ENCODE data around the gene AP5Z1. TPM values are rescaled to one million over a fixed set of nuclear protein-coding genes. Genes with fewer than 3 reads are reported as not detected.

AP5Z1 gene
- total RNA-seq, 2 donors from 2014 or later = 7.5 to 9.2 TPM

- no peak for DNase-seq (ENCODE audit: low spot score)
Observed at GRCh38 chr7:4834601-4835397, 59.4 kb downstream of the AP5Z1 start.

DNA sequence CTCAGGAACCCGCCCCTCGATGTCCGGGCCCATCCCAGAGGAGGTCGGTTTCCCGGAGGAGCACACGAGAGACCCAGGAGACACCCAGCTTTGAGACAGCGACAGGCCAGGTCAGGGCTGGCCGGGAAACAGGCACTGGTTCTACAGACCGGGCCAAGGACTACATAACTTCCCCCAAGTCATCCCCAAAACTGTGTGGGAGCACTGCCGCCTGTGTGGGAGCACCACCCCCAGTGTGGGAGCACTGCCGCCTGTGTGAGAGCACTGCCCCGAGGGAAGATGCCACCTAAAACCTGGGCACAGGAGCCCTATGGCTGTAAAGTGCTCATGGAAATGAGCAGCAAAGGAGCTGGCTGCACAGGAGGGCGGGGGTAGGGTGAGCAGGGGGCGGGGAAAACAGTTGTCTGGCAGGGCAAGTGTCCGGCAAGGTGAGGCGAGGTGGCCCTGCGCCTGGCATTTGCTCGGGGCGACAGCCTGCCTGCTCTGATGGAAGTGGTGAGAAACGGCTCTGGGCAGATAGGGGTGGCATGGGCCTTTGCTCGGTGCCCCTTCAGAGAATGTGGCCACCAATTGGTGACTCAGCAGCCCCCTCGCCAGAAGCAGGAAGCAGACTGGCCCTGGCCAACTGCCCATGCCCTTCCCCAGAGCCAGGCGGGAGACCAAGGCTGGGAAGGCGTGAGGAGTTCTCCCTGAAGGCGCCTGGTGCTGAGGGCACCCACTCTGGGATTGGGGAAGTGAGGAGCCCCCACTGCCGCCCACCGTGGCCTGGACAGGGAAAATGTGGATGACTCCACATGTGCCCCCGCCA, 60.2 kb downstream of the AP5Z1 start:
- H3K27ac ChIP-seq = no peak overlapping the region
- H3K4me3 ChIP-seq = no peak overlapping the region
- no peak for DNase-seq (ENCODE audit: low spot score)
- TF ChIP-seq, protein P1, sequence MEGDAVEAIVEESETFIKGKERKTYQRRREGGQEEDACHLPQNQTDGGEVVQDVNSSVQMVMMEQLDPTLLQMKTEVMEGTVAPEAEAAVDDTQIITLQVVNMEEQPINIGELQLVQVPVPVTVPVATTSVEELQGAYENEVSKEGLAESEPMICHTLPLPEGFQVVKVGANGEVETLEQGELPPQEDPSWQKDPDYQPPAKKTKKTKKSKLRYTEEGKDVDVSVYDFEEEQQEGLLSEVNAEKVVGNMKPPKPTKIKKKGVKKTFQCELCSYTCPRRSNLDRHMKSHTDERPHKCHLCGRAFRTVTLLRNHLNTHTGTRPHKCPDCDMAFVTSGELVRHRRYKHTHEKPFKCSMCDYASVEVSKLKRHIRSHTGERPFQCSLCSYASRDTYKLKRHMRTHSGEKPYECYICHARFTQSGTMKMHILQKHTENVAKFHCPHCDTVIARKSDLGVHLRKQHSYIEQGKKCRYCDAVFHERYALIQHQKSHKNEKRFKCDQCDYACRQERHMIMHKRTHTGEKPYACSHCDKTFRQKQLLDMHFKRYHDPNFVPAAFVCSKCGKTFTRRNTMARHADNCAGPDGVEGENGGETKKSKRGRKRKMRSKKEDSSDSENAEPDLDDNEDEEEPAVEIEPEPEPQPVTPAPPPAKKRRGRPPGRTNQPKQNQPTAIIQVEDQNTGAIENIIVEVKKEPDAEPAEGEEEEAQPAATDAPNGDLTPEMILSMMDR (IDR thresholded peaks at IDR 0.05) = no peak
- peaks cover 0 to 11% of the 10 kb centered on the region in 2 donors for H3K4me1 ChIP-seq
- no peaks in the 10 kb centered on the region for H3K9me3 ChIP-seq
- peaks cover 8% of the 10 kb centered on the region for H3K36me3 ChIP-seq
- H3K27me3 ChIP-seq = no peaks in the 10 kb centered on the region

More at GRCh38 chr7:4834601-4835397, 59.4 kb downstream of the AP5Z1 start:
- Histone ChIP-seq H3K4me1 (peaks cover 0 to 11% of the 10 kb centered on the region in 2 donors), H3K27me3 (no peaks in the 10 kb centered on the region), H3K9me3 (no peaks in the 10 kb centered on the region), H3K27ac (no peak overlapping the region), H3K36me3 (peaks cover 8% of the 10 kb centered on the region), H3K4me3 (no peak overlapping the region)
- TF ChIP-seq, protein P1 (IDR thresholded peaks at IDR 0.05) = no peak

DNA sequence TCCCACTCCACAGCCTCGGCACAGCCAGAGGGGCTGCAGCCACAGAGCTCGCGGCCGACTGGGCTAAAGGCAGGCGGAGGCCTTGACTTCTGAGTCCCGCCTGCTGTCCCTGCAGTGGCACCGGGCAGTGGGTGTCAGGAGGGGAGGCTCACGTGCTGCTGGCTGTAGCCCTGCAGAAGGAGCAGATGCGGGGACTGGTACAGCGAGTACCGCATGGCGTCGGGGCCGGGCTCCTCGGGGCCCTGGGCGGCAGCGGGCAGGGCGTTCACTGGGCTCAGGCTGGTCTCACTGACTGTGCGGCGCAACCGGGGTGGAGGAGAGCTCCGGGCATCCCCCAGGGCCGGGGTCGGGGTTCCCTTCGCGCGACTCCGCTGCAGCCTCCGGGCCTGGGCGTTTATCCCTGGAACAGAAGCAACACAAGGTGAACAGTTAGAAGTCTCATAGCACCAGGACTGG, 60.8 kb downstream of the AP5Z1 start:
- Histone ChIP-seq H3K27me3 (no peaks in the 10 kb centered on the region), H3K27ac (no peak overlapping the region), H3K9me3 (no peaks in the 10 kb centered on the region), H3K4me3 (no peak overlapping the region), H3K36me3 (peaks cover 8% of the 10 kb centered on the region), H3K4me1 (peaks cover 0 to 11% of the 10 kb centered on the region in 2 donors)
- TF ChIP-seq, protein P1 (IDR thresholded peaks at IDR 0.05) = no peak
- DNase-seq (ENCODE audit: low spot score) = no peak

GRCh38 chr7:4837041-4837802, 61.8 kb downstream of the AP5Z1 start:
- TF ChIP-seq, protein P1 (IDR thresholded peaks at IDR 0.05) = no peak
- H3K9me3 ChIP-seq = no peaks in the 10 kb centered on the region
- DNase-seq (ENCODE audit: low spot score) = no peak
- H3K27ac ChIP-seq = no peak overlapping the region
- peaks cover 8% of the 10 kb centered on the region for H3K36me3 ChIP-seq
- no peak overlapping the region for H3K4me3 ChIP-seq
- peaks cover 0 to 11% of the 10 kb centered on the region in 2 donors for H3K4me1 ChIP-seq
- H3K27me3 ChIP-seq = no peaks in the 10 kb centered on the region

DNA sequence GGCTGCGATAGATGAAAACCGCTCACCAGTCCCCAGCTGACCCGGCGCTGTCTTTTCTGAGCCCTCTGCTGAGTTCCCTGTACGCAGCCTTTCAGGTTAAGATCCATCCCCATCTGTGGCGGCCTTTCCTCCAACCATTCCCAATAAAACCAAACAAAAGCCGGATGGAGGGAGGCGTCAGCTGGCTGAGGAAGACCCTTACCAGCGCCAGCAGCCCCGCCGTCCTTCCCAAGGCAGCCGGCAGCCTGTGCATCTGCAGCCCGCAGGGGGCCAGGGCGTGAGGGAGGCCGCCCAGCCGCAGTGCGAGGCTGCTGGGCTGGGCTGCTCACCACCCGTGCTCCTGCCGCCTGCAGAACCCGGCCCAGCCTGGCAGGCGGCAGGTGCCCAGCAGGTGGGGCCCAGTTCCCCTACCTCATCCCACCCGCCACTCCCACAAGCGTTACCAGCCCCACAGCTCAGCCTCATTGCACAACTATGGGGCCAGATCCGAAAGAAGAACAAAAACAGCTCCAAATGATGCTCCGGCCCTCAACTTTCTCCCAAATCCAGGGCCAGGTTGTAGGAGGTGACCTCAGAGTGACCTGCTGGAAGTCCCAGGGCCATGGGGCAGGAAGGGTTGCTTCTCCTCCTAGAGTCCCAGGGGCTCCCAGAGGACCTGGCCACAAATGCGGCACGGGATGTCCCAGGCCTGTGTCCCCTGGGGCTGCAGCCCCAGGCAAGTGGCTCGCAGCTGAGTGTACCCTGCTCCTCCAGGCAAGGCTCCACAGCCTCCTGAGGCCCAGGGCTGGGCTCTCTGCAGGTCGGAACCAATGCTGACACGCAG, 62.6 kb downstream of the AP5Z1 start:
- H3K4me3 ChIP-seq = no peak overlapping the region
- no peaks in the 10 kb centered on the region for H3K27me3 ChIP-seq
- H3K4me1 ChIP-seq = peaks cover 0 to 16% of the 10 kb centered on the region in 2 donors
- H3K27ac ChIP-seq = no peak overlapping the region
- no peak for DNase-seq (ENCODE audit: low spot score)
- H3K9me3 ChIP-seq = no peaks in the 10 kb centered on the region
- H3K36me3 ChIP-seq = peaks cover 8% of the 10 kb centered on the region
- TF ChIP-seq, protein P1 (IDR thresholded peaks at IDR 0.05) = no peak
